WTC11 (cell line): ENCODE measurements around the gene PFDN2. TPM values are rescaled to one million over a fixed set of nuclear protein-coding genes. Genes with fewer than 3 reads are reported as not detected.

ENCODE experiments used
- ATAC-seq: fragments of 200-7000 bp; cut with Tn5 transposase; 2 replicates; pipeline ENCODE4 v1.10.0; 2021; ENCODE audit warnings: mild to moderate bottlenecking, moderate library complexity
- CTCF ChIA-PET: fragments of 300-600 bp; sonication (Branson Sonifier 250); formaldehyde crosslinking; loops from one replicate; lab custom pipeline; 2021; ENCODE audit warnings: antibody characterized with exemption; lab: Charles Lee
- POLR2A ChIA-PET: fragments of 350-600 bp; sonication (Branson Sonifier 250); formaldehyde crosslinking; loops from one replicate; lab custom pipeline; 2021; ENCODE audit warnings: antibody characterized with exemption; lab: Charles Lee
- DNase-seq: peaks from one replicate; pipeline ENCODE4 v3.0.0; 2021; ENCODE audit warnings: low spot score
- H3K27ac Mint-ChIP-seq: 2 replicates; pipeline ENCODE4 v1.8.0; 2021; ENCODE audit warnings: mixed read lengths
- H3K27me3 Mint-ChIP-seq: 2 replicates; pipeline ENCODE4 v1.8.0; 2021; ENCODE audit warnings: low read depth, mild to moderate bottlenecking, moderate library complexity, mixed read lengths
- H3K36me3 Mint-ChIP-seq: 2 replicates; pipeline ENCODE4 v1.8.0; 2021; ENCODE audit warnings: mixed read lengths
- H3K4me1 Mint-ChIP-seq: 2 replicates; pipeline ENCODE4 v1.8.0; 2022; ENCODE audit warnings: mixed read lengths
- H3K4me3 Mint-ChIP-seq: 2 replicates; pipeline ENCODE4 v1.8.0; 2021; ENCODE audit warnings: mild to moderate bottlenecking, moderate library complexity, mixed read lengths
- H3K9me3 Mint-ChIP-seq: 2 replicates; pipeline ENCODE4 v1.8.0; 2021; ENCODE audit warnings: mixed read lengths
- EMX1 ChIP-seq: fragments of 250-450 bp; sonication (Bioruptor Pico); IDR thresholded peaks from 2 replicates; pipeline ENCODE4 v1.8.0; 2021; ENCODE audit warnings: mild to moderate bottlenecking
- ESRRA ChIP-seq: sonication (generic); formaldehyde crosslinking; IDR thresholded peaks from 2 replicates; pipeline ENCODE4 v1.8.1; 2022; ENCODE audit warnings: mild to moderate bottlenecking, missing genetic modification reagents, borderline replicate concordance
- GRHL2 ChIP-seq: fragments of 250-450 bp; sonication (Bioruptor Pico); IDR thresholded peaks from 2 replicates; pipeline ENCODE4 v1.8.0; 2022; ENCODE audit warnings: mild to moderate bottlenecking, moderate library complexity; ENCODE audit not compliant: insufficient replicate concordance, severe bottlenecking
- IRF2 ChIP-seq: sonication (generic); formaldehyde crosslinking; IDR thresholded peaks from 2 replicates; pipeline ENCODE4 v1.8.0; 2022; ENCODE audit warnings: low read depth, missing genetic modification reagents, borderline replicate concordance
- KAT7 ChIP-seq: sonication (generic); formaldehyde crosslinking; IDR thresholded peaks from 2 replicates; pipeline ENCODE4 v1.8.1; 2023; ENCODE audit warnings: missing genetic modification reagents, mild to moderate bottlenecking, borderline replicate concordance
- NFE2L1 ChIP-seq: sonication (generic); formaldehyde crosslinking; IDR thresholded peaks from 2 replicates; pipeline ENCODE4 v1.8.1; 2023; ENCODE audit warnings: missing genetic modification reagents
- OVOL2 ChIP-seq: fragments of 250-450 bp; sonication (Bioruptor Pico); IDR thresholded peaks from 2 replicates; pipeline ENCODE4 v1.9.0; 2021; ENCODE audit warnings: mild to moderate bottlenecking, borderline replicate concordance
- SMAD3 ChIP-seq: sonication (generic); formaldehyde crosslinking; IDR thresholded peaks from 2 replicates; pipeline ENCODE4 v1.8.0; 2022; ENCODE audit warnings: missing genetic modification reagents, mild to moderate bottlenecking, borderline replicate concordance
- ZBTB21 ChIP-seq: sonication (generic); formaldehyde crosslinking; IDR thresholded peaks from 2 replicates; pipeline ENCODE4 v1.8.1; 2023; ENCODE audit warnings: mild to moderate bottlenecking, missing genetic modification reagents, borderline replicate concordance
- ZNF219 ChIP-seq: sonication (generic); formaldehyde crosslinking; IDR thresholded peaks from 2 replicates; pipeline ENCODE4 v1.8.0; 2023; ENCODE audit warnings: missing genetic modification reagents, mild to moderate bottlenecking, borderline replicate concordance
- ZNF317 ChIP-seq: sonication (generic); formaldehyde crosslinking; IDR thresholded peaks from 2 replicates; pipeline ENCODE4 v1.8.1; 2023; ENCODE audit warnings: low read depth, mild to moderate bottlenecking, moderate library complexity, missing genetic modification reagents, borderline replicate concordance
- ZNF396 ChIP-seq: fragments of 250-450 bp; sonication (Bioruptor Pico); IDR thresholded peaks from 2 replicates; pipeline ENCODE4 v1.8.0; 2021; ENCODE audit warnings: mild to moderate bottlenecking, moderate library complexity, borderline replicate concordance
- total RNA-seq: library from RNA; stranded (reverse); gene quantifications from 3 replicates; pipeline ENCODE4 v1.2.3, GENCODE V29; 2021
- TF ChIP-seq, protein P1 (sequence below): fragments of 250-450 bp; sonication (Bioruptor Pico); IDR thresholded peaks from 2 replicates; pipeline ENCODE4 v1.9.0; 2021; ENCODE audit warnings: mild to moderate bottlenecking
- TF ChIP-seq, protein P2 (sequence below): sonication (generic); formaldehyde crosslinking; IDR thresholded peaks from 2 replicates; pipeline ENCODE4 v1.8.1; 2023; ENCODE audit warnings: mild to moderate bottlenecking, missing genetic modification reagents, moderate library complexity
- TF ChIP-seq, protein P3 (sequence below): fragments of 200-600 bp; IDR thresholded peaks from 2 replicates; pipeline ENCODE4 v1.8.0; 2022; ENCODE audit warnings: antibody characterized with exemption
- TF ChIP-seq, protein P4 (sequence below): fragments of 250-450 bp; sonication (Bioruptor Pico); IDR thresholded peaks from 2 replicates; pipeline ENCODE4 v1.8.0; 2021; ENCODE audit warnings: mild to moderate bottlenecking
- TF ChIP-seq, protein P5 (sequence below): sonication (generic); formaldehyde crosslinking; conservative IDR thresholded peaks from 2 replicates; pipeline ENCODE4 v1.8.1; 2023; ENCODE audit warnings: mild to moderate bottlenecking, low read depth, missing genetic modification reagents, moderate library complexity
- TF ChIP-seq, protein P6 (sequence below): sonication (generic); formaldehyde crosslinking; IDR thresholded peaks from 2 replicates; pipeline ENCODE4 v1.8.0; 2022; ENCODE audit warnings: mild to moderate bottlenecking, missing genetic modification reagents

Gene PFDN2
- total RNA-seq, 1 experiment from 2014 or later, result 92.6 TPM

DNA sequence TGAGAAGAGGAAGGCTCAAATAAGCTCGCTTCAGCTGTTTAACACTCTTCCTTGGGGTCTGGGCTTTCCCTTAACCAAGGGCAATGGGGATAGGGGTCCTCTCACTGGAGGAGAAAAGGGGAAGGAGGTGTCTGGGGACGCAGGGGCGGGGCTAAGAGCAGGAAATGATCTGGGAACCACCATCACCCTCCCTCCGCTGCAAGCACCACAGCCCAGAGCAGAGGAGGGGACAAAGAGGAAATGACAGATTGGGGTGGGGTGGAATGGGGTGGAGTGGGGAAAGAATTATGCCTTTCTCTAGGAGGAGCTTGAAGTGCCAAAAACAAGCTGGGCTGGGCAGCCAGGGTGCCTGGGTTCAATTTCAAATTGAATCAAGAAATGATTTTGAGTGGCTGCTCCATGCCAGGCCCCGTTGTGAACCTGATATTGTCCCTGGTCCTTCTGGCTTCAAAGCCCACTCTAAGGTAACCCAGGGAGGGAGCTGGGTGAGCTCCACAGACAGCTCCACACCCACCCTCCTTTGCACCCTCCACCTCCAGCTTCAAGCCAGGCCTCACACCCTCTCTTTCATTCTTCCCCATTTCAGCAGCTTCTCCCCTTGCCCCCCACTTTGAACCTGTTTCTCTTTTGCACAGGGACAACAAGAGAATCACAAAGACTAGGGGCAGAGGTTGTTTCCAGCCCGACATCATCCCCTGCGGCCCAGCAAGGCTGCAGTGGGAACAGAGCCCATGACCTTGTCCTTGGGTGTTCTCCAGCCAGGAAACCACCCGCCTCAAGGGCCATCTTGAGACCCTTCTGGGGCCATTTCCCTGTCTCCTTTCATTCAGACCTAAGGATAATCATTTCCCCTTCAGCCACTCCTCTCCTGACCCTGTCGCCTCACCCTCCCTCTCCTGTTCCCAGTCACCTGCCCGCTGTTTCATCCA, 49.3 kb downstream of the PFDN2 start:
- H3K4me3 Mint-ChIP-seq, result no peak overlapping the region

More for the DNA sequence above, 49.3 kb downstream of the PFDN2 start:
- TF ChIP-seq, protein P1, sequence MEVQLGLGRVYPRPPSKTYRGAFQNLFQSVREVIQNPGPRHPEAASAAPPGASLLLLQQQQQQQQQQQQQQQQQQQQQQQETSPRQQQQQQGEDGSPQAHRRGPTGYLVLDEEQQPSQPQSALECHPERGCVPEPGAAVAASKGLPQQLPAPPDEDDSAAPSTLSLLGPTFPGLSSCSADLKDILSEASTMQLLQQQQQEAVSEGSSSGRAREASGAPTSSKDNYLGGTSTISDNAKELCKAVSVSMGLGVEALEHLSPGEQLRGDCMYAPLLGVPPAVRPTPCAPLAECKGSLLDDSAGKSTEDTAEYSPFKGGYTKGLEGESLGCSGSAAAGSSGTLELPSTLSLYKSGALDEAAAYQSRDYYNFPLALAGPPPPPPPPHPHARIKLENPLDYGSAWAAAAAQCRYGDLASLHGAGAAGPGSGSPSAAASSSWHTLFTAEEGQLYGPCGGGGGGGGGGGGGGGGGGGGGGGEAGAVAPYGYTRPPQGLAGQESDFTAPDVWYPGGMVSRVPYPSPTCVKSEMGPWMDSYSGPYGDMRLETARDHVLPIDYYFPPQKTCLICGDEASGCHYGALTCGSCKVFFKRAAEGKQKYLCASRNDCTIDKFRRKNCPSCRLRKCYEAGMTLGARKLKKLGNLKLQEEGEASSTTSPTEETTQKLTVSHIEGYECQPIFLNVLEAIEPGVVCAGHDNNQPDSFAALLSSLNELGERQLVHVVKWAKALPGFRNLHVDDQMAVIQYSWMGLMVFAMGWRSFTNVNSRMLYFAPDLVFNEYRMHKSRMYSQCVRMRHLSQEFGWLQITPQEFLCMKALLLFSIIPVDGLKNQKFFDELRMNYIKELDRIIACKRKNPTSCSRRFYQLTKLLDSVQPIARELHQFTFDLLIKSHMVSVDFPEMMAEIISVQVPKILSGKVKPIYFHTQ (CRISPR knock-in tag), result no peak
- TF ChIP-seq SMAD3 (no peak), ZNF219 (no peak), ZNF317 (CRISPR knock-in tag) (no peak), ZBTB21 (CRISPR knock-in tag) (no peak), NFE2L1 (no peak), EMX1 (CRISPR knock-in tag) (no peak), KAT7 (CRISPR knock-in tag) (no peak), IRF2 (CRISPR knock-in tag) (no peak), ESRRA (CRISPR knock-in tag) (no peak), OVOL2 (no peak), ZNF396 (no peak), GRHL2 (no peak)
- TF ChIP-seq, protein P2, sequence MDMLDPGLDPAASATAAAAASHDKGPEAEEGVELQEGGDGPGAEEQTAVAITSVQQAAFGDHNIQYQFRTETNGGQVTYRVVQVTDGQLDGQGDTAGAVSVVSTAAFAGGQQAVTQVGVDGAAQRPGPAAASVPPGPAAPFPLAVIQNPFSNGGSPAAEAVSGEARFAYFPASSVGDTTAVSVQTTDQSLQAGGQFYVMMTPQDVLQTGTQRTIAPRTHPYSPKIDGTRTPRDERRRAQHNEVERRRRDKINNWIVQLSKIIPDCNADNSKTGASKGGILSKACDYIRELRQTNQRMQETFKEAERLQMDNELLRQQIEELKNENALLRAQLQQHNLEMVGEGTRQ (CRISPR knock-in tag), result no peak
- TF ChIP-seq, protein P3, sequence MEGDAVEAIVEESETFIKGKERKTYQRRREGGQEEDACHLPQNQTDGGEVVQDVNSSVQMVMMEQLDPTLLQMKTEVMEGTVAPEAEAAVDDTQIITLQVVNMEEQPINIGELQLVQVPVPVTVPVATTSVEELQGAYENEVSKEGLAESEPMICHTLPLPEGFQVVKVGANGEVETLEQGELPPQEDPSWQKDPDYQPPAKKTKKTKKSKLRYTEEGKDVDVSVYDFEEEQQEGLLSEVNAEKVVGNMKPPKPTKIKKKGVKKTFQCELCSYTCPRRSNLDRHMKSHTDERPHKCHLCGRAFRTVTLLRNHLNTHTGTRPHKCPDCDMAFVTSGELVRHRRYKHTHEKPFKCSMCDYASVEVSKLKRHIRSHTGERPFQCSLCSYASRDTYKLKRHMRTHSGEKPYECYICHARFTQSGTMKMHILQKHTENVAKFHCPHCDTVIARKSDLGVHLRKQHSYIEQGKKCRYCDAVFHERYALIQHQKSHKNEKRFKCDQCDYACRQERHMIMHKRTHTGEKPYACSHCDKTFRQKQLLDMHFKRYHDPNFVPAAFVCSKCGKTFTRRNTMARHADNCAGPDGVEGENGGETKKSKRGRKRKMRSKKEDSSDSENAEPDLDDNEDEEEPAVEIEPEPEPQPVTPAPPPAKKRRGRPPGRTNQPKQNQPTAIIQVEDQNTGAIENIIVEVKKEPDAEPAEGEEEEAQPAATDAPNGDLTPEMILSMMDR, result no peak
- TF ChIP-seq, protein P4, sequence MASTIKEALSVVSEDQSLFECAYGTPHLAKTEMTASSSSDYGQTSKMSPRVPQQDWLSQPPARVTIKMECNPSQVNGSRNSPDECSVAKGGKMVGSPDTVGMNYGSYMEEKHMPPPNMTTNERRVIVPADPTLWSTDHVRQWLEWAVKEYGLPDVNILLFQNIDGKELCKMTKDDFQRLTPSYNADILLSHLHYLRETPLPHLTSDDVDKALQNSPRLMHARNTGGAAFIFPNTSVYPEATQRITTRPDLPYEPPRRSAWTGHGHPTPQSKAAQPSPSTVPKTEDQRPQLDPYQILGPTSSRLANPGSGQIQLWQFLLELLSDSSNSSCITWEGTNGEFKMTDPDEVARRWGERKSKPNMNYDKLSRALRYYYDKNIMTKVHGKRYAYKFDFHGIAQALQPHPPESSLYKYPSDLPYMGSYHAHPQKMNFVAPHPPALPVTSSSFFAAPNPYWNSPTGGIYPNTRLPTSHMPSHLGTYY (CRISPR knock-in tag), result no peak
- TF ChIP-seq, protein P5, sequence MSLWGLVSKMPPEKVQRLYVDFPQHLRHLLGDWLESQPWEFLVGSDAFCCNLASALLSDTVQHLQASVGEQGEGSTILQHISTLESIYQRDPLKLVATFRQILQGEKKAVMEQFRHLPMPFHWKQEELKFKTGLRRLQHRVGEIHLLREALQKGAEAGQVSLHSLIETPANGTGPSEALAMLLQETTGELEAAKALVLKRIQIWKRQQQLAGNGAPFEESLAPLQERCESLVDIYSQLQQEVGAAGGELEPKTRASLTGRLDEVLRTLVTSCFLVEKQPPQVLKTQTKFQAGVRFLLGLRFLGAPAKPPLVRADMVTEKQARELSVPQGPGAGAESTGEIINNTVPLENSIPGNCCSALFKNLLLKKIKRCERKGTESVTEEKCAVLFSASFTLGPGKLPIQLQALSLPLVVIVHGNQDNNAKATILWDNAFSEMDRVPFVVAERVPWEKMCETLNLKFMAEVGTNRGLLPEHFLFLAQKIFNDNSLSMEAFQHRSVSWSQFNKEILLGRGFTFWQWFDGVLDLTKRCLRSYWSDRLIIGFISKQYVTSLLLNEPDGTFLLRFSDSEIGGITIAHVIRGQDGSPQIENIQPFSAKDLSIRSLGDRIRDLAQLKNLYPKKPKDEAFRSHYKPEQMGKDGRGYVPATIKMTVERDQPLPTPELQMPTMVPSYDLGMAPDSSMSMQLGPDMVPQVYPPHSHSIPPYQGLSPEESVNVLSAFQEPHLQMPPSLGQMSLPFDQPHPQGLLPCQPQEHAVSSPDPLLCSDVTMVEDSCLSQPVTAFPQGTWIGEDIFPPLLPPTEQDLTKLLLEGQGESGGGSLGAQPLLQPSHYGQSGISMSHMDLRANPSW (CRISPR knock-in tag), result no peak
- TF ChIP-seq, protein P6, sequence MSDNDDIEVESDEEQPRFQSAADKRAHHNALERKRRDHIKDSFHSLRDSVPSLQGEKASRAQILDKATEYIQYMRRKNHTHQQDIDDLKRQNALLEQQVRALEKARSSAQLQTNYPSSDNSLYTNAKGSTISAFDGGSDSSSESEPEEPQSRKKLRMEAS (CRISPR knock-in tag), result no peak
- peaks cover 4% of the 10 kb centered on the region; the same call in 1 of the 2 replicates for H3K27me3 Mint-ChIP-seq
- no peaks in the 10 kb centered on the region for H3K36me3 Mint-ChIP-seq
- ATAC-seq, result peak; percentile 83
- H3K9me3 Mint-ChIP-seq, result no peaks in the 10 kb centered on the region
- DNase-seq, result no peak
- H3K27ac Mint-ChIP-seq, result no peak overlapping the region; the same call in 1 of the 2 replicates
- POLR2A ChIA-PET, result interaction anchor here (2.4 kb wide), 1 partner anchor 23 kb away, joined by 11 read pairs; the partner anchor contains the start of gene USF1
- CTCF ChIA-PET, result interaction anchor here (0.9 to 4.1 kb wide), 4 partner anchors 21 to 29 kb away, joined by 3 to 109 read pairs (median 4); partner anchors contain the start of genes KLHDC9 and NECTIN4
- peaks cover 26% of the 10 kb centered on the region for H3K4me1 Mint-ChIP-seq
